Pancreas (tissue), 10 donors: Measurements from ENCODE around the gene C19orf53. TPM values are rescaled to one million over a fixed set of nuclear protein-coding genes. Genes with fewer than 3 reads are reported as not detected.
A peak's percentile ranks its signal among the peaks of the same experiment; 100 is the strongest.

Experiments
- ATAC-seq, 4 donors: fragments of 200-7000 bp; cut with Tn5 transposase; one replicate each; pipeline versions ENCODE4 v1.8.0 to v1.9.1; 2020; ENCODE audit warnings: mild to moderate bottlenecking in 4 of 4, moderate library complexity in 4 of 4
- DNase-seq, 6 donors: peaks; one replicate each; pipeline ENCODE4 v3.0.0-alpha.2; 2020
- FAIRE-seq: peaks from 2 replicates; lab custom pipeline; 2012; peaks lifted over from hg19 to GRCh38; lab: Jason Lieb, UNC
- H3K27ac ChIP-seq, 4 donors: fragments of 200-600 bp; sonication (generic); 1 replicate in 3 of 4; 2 replicates in 1 of 4; pipeline versions ENCODE4 v1.5.0 to v1.8.0; 2020
- H3K27me3 ChIP-seq, 4 donors: fragments of 200-600 bp; one replicate each; pipeline ENCODE4 v1.8.0; 2021
- H3K36me3 ChIP-seq, 3 donors: fragments of 200-600 bp; sonication (generic) in 1 of 3; one replicate each; pipeline versions ENCODE4 v1.5.0 to v1.8.0; 2020 to 2021
- H3K4me1 ChIP-seq, 3 donors: fragments of 200-600 bp; one replicate each; pipeline ENCODE4 v1.8.0; 2021
- H3K4me3 ChIP-seq, 4 donors: fragments of 200-600 bp; sonication (generic) in 2 of 4; one replicate each; pipeline versions ENCODE4 v1.5.0 to v1.8.0; 2020 to 2021
- H3K9me3 ChIP-seq, 4 donors: fragments of 200-600 bp; one replicate each; pipeline ENCODE4 v1.8.0; 2021
- WGBS, 2 donors: extraction: QIAGEN DNeasy Blood & Tissue Kit; methylation state at CpG; one replicate each; pipeline ENCODE4 v1.1.7; 2013; 5-methylcytosine and 5-hydroxymethylcytosine counted together
- intact Hi-C, 3 donors: fragments of 100-400 bp; cut with DNase I; formaldehyde crosslinking; loops; one replicate each; pipeline versions ENCODE4 v1.11.1 to v1.14.2; 2022
- polyA plus RNA-seq, 2 donors: library from polyadenylated mRNA; stranded (reverse); fragments of 200-250 nt; gene quantifications; one replicate each; pipeline ENCODE4 v1.2.3, GENCODE V29; 2013
- total RNA-seq, 6 donors: library from RNA; stranded (reverse); fragmentation: NEBNext Ultra II Directional in 4 of 6; extraction: Animal tissue kit (Norgen Biotek cat#: 25700) in 4 of 6; gene quantifications; one replicate each; pipeline versions ENCODE4 v1.2.1 to v1.2.4, GENCODE V29; 2021 to 2023
- TF ChIP-seq, protein P1 (sequence below), 4 donors: fragments of 200-600 bp; sonication (generic) in 3 of 4; IDR thresholded peaks; one replicate each; pipeline versions ENCODE4 v1.5.0 to v1.8.0; 2021; ENCODE audit warnings: antibody characterized with exemption in 4 of 4
- donor health status: healthy with polysubstance abuse.
- donor health status: DM: no; HTN: no; CAD: no; lungs with moderate emphysema.
- donor health status: DM: no; HTN: no; CAD: no.
- donor health status: control.
- donor health status: control.
- donor health status: Bipolar disorder and iron deficiency.
- donor health status: DM: yes; HTN: yes; CAD: no.
- donor health status: DM: no; HTN: no; CAD: no.
- donor health status: DM: no; HTN: no; CAD: no.
- donor health status: DM: yes; HTN: yes; CAD: no.

C19orf53 gene
- total and polyA plus RNA-seq, 8 donors = 18.9 to 99.0 (median 32.1) TPM

DNA sequence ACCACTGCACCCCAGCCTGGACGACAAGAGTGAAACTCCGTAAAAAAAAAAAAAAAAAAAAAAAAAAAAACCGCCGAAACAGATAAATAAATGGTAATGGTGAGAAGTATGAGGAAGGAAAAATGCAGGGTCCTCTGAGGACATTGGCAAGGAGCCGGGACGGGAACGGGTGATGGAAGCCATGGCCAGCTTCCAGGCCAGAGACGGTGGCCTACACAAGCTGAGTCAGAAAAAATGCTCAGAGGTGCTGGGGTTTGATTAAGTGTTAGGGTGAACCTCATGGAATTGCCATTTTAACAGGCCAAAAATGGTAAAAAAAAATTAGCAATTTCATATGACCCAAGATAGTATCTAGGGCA lies 20.1 kb downstream of the C19orf53 start:
- Histone ChIP-seq H3K9me3 (no peaks in the 10 kb centered on the region), H3K36me3 (no peaks in the 10 kb centered on the region), H3K4me1 (peaks cover 0 to 10% (median 9%) of the 10 kb centered on the region in 3 donors), H3K4me3 (peak overlapping the region; percentile 45 to 80 (median 50)), H3K27ac (peak overlapping the region; percentile 81 to 91 (median 88)), H3K27me3 (no peaks in the 10 kb centered on the region)
- peak; percentile 46 to 62 (median 50) for ATAC-seq
- intact Hi-C loops = no loop called here
- peak in 5 of 6 donors; percentile 76 to 85 (median 82) for DNase-seq
- TF ChIP-seq, protein P1, sequence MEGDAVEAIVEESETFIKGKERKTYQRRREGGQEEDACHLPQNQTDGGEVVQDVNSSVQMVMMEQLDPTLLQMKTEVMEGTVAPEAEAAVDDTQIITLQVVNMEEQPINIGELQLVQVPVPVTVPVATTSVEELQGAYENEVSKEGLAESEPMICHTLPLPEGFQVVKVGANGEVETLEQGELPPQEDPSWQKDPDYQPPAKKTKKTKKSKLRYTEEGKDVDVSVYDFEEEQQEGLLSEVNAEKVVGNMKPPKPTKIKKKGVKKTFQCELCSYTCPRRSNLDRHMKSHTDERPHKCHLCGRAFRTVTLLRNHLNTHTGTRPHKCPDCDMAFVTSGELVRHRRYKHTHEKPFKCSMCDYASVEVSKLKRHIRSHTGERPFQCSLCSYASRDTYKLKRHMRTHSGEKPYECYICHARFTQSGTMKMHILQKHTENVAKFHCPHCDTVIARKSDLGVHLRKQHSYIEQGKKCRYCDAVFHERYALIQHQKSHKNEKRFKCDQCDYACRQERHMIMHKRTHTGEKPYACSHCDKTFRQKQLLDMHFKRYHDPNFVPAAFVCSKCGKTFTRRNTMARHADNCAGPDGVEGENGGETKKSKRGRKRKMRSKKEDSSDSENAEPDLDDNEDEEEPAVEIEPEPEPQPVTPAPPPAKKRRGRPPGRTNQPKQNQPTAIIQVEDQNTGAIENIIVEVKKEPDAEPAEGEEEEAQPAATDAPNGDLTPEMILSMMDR (IDR thresholded peaks at IDR 0.05) = no peak
- no peak for FAIRE-seq
- WGBS, 2 donors = 0% methylated on average over 6 to 8 of the region's 8 CpGs

DNA sequence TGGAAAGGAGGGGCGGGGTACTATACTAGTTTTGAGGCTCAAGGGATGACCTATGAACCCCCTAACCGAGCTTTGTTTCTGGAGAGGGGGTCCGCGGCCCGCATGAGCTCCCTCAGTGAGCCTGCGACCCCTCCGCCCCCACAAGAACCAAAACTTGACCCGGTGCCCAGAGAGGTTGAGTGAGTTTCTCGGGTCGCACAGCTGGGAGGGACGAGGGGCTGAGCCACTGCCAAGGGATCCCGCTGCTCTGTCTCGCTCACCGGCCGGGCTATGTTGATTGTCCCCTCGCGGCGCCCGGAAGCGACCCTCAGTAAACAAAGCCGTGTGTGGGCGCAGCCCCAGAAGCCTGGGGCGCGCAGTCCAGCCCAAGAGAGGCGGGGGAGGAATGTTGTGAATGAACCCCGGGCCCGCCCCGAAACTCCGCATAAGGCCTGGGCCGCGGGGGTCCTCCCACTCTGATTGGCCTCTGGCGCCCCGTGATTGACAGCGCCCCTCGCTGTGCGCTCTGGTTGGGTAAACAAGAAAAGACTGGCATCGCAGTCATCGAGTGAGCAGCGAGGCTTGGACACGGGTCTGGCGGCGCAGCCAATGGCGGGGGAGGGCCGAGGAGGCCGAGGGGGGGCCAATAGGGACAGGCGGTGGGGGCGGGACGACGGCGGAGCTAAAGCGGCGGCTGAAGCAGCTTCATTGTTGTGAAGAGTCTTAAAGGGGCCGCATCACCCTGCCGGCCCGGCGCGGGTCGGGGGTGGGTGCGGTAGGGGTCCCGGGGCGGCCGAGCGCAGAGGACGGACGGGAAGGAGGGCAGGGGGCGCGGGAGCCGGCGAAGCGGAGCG lies 20.7 kb downstream of the C19orf53 start, which contains the start of gene ZSWIM4:
TSS of gene ZSWIM4 (plus strand) at position 687 of the 833 bp plus-strand sequence. CDS start 206 bp downstream, outside the sequence.
- 1% methylated on average over 54 to 71 of the region's 71 CpGs for WGBS, 2 donors
- peak; percentile 95 to 97 (median 97) for ATAC-seq
- H3K9me3 ChIP-seq = no peaks in the 10 kb centered on the region
- H3K4me1 ChIP-seq = peaks cover 0 to 10% (median 9%) of the 10 kb centered on the region in 3 donors
- H3K4me3 ChIP-seq = peak within 1 kb of the TSS; percentile 49 to 80 (median 69)
- no peaks in the 10 kb centered on the region for H3K36me3 ChIP-seq
- H3K27ac ChIP-seq = peak within 1 kb of the TSS; percentile 81 to 95 (median 88)
- FAIRE-seq = peak; percentile 5
- H3K27me3 ChIP-seq = no peaks in the 10 kb centered on the region
- peak; percentile 96 to 100 (median 99) for DNase-seq
- intact Hi-C loops = no loop called here
- TF ChIP-seq, protein P1 (IDR thresholded peaks at IDR 0.05) = no peak

DNA sequence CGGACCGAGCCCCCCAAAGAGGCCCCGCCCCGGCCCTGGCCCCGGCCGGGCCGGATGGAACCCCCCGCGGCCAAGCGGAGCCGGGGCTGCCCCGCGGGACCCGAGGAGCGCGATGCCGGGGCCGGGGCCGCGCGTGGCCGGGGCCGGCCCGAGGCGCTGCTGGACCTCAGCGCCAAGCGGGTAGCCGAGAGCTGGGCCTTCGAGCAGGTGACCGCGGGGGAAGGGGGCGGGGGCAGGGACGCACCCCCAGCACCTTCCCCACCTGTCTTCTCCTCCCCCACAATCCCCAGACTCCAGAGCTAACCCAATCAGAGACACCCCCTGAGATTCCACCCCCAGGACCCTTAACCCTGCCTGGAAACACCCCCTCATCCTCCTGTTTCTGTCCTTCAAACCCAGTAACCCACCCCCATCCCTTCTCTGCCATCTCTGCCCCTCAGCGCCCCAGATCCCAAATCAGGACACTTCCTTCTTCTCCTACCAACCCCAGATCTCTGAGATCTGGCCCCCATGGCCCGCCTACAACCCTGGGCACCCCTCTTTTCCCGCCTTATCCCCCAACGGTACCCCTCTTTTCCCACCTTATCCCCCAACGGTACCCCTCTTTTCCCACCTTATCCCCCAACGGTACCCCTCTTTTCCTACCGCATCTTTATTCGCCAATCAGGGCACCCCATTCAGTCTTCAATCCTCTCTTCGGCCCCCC lies 21.5 kb downstream of the C19orf53 start:
- WGBS, 2 donors = 6 to 11% methylated on average over 22 to 42 of the region's 42 CpGs
- TF ChIP-seq, protein P1 (IDR thresholded peaks at IDR 0.05) = no peak
- Histone ChIP-seq H3K4me3 (peak overlapping the region; percentile 49 to 80 (median 69)), H3K27ac (peak overlapping the region; percentile 53 to 95 (median 88)), H3K27me3 (no peaks in the 10 kb centered on the region), H3K36me3 (no peaks in the 10 kb centered on the region), H3K9me3 (no peaks in the 10 kb centered on the region), H3K4me1 (peaks cover 0 to 10% (median 9%) of the 10 kb centered on the region in 3 donors)
- peak in 2 of 4 donors; percentile 0 to 2 for ATAC-seq
- intact Hi-C loops = no loop called here
- no peak for FAIRE-seq
- peak in 4 of 6 donors; percentile 32 to 69 (median 54) for DNase-seq

- H3K4me3 ChIP-seq = peak overlapping the region in 2 of 4 donors; percentile 49 to 80
- peak in 3 of 6 donors; percentile 45 to 60 (median 54) for DNase-seq
- TF ChIP-seq, protein P1 (IDR thresholded peaks at IDR 0.05) = no peak
- no peaks in the 10 kb centered on the region for H3K36me3 ChIP-seq
- WGBS, 2 donors = 19 to 24% methylated on average over 12 of the region's 12 CpGs
- H3K9me3 ChIP-seq = no peaks in the 10 kb centered on the region
- peak in 2 of 4 donors; percentile 20 to 33 for ATAC-seq
- intact Hi-C loops = no loop called here
- no peaks in the 10 kb centered on the region for H3K27me3 ChIP-seq
- H3K4me1 ChIP-seq = peaks cover 0 to 10% (median 9%) of the 10 kb centered on the region in 3 donors
- no peak for FAIRE-seq
- peak overlapping the region; percentile 22 to 95 (median 55) for H3K27ac ChIP-seq
These were observed 22.2 kb downstream of the C19orf53 start for GRCh38 chr19:13796301-13797057.
